ENCODE results near the gene IL2RA.

GRCh38 chr10:6110136-6110535 is 48.0 kb upstream of the IL2RA start:
- no peak for TF ChIP-seq EP300 (IDR thresholded peaks at IDR 0.05)
- TF ChIP-seq, protein P1, sequence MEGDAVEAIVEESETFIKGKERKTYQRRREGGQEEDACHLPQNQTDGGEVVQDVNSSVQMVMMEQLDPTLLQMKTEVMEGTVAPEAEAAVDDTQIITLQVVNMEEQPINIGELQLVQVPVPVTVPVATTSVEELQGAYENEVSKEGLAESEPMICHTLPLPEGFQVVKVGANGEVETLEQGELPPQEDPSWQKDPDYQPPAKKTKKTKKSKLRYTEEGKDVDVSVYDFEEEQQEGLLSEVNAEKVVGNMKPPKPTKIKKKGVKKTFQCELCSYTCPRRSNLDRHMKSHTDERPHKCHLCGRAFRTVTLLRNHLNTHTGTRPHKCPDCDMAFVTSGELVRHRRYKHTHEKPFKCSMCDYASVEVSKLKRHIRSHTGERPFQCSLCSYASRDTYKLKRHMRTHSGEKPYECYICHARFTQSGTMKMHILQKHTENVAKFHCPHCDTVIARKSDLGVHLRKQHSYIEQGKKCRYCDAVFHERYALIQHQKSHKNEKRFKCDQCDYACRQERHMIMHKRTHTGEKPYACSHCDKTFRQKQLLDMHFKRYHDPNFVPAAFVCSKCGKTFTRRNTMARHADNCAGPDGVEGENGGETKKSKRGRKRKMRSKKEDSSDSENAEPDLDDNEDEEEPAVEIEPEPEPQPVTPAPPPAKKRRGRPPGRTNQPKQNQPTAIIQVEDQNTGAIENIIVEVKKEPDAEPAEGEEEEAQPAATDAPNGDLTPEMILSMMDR (IDR thresholded peaks at IDR 0.05): no peak

Measured in upper lobe of left lung (tissue), 4 donors.